ENCODE data around the gene AGBL1.
"Not testable (repeated sequence)": the region's sequence is repeated elsewhere in the genome, so short reads cannot be mapped to it uniquely, and the experiment has no call there.

AGBL1 gene

DNA sequence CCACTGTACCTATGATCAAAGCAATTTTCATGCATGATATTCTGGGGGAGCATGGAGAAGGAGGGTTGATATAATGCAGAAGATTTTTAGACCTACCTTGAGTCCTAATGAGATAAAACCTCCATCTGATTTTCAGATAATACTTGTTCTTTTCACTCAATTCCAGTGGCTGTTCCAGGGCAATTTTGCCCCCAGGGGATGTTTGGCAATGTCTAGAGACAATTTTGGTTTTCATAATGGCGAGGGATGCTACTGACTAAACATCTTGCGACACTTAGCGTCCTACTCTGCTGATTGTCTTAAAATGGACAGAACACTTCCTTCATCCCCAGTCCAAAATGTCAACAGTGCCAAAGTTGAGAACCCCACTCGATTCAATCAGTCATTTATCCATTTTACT, 26.6 kb downstream of the AGBL1 start:
- H3K4me3 Mint-ChIP-seq, result no peak overlapping the region
- peaks cover 11 to 46% of the 10 kb centered on the region in 2 donors for H3K27me3 Mint-ChIP-seq
- H3K9me3 Mint-ChIP-seq, result peaks cover 2 to 13% of the 10 kb centered on the region in 2 donors
- H3K27ac Mint-ChIP-seq, result no peak overlapping the region
- ATAC-seq (replicated peaks) (no peak), DNase-seq (no peak)
- H3K4me1 Mint-ChIP-seq (ENCODE audit: low read depth in 2 of 2), result peaks cover 0 to 6% of the 10 kb centered on the region in 2 donors
- no peaks in the 10 kb centered on the region for H3K36me3 Mint-ChIP-seq (ENCODE audit: insufficient read depth)

- ATAC-seq (replicated peaks) (no peak), DNase-seq (no peak)
- H3K27me3 Mint-ChIP-seq, result peaks cover 0 to 23% of the 10 kb centered on the region in 2 donors
- H3K27ac Mint-ChIP-seq, result no peak overlapping the region
- H3K36me3 Mint-ChIP-seq (ENCODE audit: insufficient read depth), result no peaks in the 10 kb centered on the region
- no peaks in the 10 kb centered on the region for H3K4me1 Mint-ChIP-seq (ENCODE audit: low read depth in 2 of 2)
- no peak overlapping the region for H3K4me3 Mint-ChIP-seq
- no peaks in the 10 kb centered on the region for H3K9me3 Mint-ChIP-seq
Measured at GRCh38 chr15:86115145-86115801, 35.6 kb downstream of the AGBL1 start.

- no peak overlapping the region for H3K4me3 Mint-ChIP-seq
- H3K27ac Mint-ChIP-seq, result no peak overlapping the region
- ATAC-seq (replicated peaks), result no peak
- no peaks in the 10 kb centered on the region for H3K9me3 Mint-ChIP-seq
- no peaks in the 10 kb centered on the region for H3K4me1 Mint-ChIP-seq (ENCODE audit: low read depth in 2 of 2)
- no peaks in the 10 kb centered on the region for H3K36me3 Mint-ChIP-seq (ENCODE audit: insufficient read depth)
- DNase-seq, result no peak
- peaks cover 0 to 24% of the 10 kb centered on the region in 2 donors for H3K27me3 Mint-ChIP-seq
Measured at GRCh38 chr15:86121568-86122225, 42.0 kb downstream of the AGBL1 start.

DNA sequence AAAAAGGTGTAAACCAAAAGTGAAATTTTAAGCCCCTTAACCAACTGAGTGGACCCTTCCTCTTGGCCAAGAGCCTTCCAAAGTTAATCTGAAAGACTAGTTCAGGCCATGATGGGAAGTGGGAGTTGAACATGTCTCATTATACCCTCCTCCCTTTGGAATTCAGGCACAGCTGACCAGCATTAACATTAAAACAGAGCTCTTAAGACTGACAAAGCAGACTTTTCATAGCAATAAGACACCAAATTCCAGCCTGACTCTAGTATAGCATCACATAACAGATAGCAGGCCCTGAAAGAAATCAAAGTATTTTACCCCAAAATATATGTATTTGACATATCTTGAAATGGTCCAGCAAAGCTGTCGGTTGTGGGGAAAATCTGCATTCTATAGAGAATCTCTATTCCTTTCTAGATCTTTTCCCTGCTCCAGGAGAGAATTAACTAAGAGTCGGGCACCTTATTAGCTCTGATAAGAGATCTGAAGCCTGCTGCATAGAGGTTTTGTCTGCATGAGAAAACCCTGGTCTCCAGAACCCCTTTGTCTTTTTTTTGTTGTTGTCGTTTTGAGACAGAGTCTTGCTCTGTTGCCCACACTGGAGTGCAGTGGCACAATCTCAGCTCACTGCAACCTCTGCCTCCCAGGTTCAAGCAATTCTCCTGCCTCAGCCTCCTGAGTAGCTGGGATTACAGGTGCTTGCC, 43.2 kb downstream of the AGBL1 start:
- H3K36me3 Mint-ChIP-seq (ENCODE audit: insufficient read depth); ATAC-seq (replicated peaks); H3K4me1 Mint-ChIP-seq (ENCODE audit: low read depth in 2 of 2); H3K4me3 Mint-ChIP-seq; DNase-seq; H3K9me3 Mint-ChIP-seq; H3K27ac Mint-ChIP-seq: not testable (repeated sequence)
- H3K27me3 Mint-ChIP-seq, result peaks cover 0 to 24% of the 10 kb centered on the region in 2 donors

DNA sequence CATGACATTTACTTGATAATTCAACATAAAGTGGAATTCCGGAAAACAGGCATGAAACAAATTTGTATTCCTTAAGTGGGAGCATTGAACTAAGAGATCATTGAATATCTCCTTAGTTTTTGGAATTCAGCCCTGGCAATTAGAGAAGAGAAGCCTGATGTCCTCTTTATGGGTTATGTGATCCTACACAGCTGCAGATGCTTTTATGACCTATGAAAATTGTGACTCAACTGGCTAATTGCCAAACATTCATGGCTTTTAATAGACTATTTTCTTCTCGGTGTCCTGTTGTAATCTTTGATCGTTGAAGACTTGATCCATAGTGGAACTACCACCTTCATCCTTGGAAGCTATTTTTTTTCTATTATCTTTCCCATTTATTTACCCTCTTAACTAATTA, 46.1 kb downstream of the AGBL1 start:
- Mint-ChIP-seq H3K36me3 (ENCODE audit: insufficient read depth) (no peaks in the 10 kb centered on the region), H3K9me3 (no peaks in the 10 kb centered on the region), H3K27ac (no peak overlapping the region), H3K4me3 (no peak overlapping the region), H3K27me3 (peaks cover 6 to 17% of the 10 kb centered on the region in 2 donors), H3K4me1 (ENCODE audit: low read depth in 2 of 2) (no peaks in the 10 kb centered on the region)
- no peak for ATAC-seq (replicated peaks)
- no peak for DNase-seq

DNA sequence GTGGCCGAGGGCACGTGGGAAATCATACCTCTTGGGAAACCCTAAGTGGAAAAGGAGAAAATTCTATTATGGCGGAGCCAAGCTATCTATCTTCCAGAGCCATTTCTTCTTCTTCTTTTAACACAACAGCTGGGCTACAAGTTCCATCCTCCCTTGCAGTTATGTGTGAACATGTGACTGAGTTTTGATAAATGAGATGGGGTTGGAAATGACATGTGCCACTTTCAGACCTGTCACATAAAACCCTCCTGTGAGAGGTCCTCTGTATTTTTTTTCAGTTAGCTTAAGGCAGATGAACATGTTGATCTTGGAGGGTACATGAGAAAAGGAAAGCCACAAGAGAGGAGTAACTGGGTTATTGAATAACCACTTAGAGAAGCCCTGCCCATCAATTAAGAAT, 47.9 kb downstream of the AGBL1 start:
- no peaks in the 10 kb centered on the region for H3K36me3 Mint-ChIP-seq (ENCODE audit: insufficient read depth)
- H3K4me3 Mint-ChIP-seq, result no peak overlapping the region
- DNase-seq (no peak), ATAC-seq (replicated peaks) (no peak)
- no peaks in the 10 kb centered on the region for H3K4me1 Mint-ChIP-seq (ENCODE audit: low read depth in 2 of 2)
- H3K9me3 Mint-ChIP-seq, result no peaks in the 10 kb centered on the region
- H3K27me3 Mint-ChIP-seq, result peaks cover 6 to 10% of the 10 kb centered on the region in 2 donors
- H3K27ac Mint-ChIP-seq, result no peak overlapping the region

DNA sequence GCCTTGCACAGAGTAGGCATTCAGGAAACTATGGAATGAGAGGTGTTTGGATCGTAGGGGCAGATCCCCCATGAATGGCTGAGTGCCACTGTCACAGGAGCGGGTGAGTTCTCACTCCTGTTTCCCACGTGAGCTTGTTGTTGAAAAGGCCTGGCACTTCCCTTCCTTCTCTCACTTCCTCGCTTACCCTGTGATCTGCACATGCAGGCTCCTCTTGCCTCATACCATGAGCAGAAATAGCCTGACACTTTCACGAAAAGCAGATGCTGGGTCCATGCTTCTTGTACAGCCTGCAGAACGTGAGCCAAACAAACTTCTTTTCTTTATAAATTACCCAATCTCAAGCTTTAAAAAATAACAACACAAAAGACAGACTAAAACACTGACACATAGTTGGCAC, 55.4 kb downstream of the AGBL1 start:
- no peaks in the 10 kb centered on the region for H3K36me3 Mint-ChIP-seq (ENCODE audit: insufficient read depth)

GRCh38 chr15:86136861-86137260, 57.2 kb downstream of the AGBL1 start:
- DNase-seq (no peak), ATAC-seq (replicated peaks) (no peak)
- H3K4me3 Mint-ChIP-seq, result no peak overlapping the region
- H3K4me1 Mint-ChIP-seq (ENCODE audit: low read depth in 2 of 2), result no peaks in the 10 kb centered on the region
- peaks cover 0 to 1% of the 10 kb centered on the region in 2 donors for H3K9me3 Mint-ChIP-seq
- H3K36me3 Mint-ChIP-seq (ENCODE audit: insufficient read depth), result no peaks in the 10 kb centered on the region
- H3K27ac Mint-ChIP-seq, result no peak overlapping the region
- H3K27me3 Mint-ChIP-seq, result peaks cover 5 to 15% of the 10 kb centered on the region in 2 donors

More for the DNA sequence above, 55.4 kb downstream of the AGBL1 start:
- no peaks in the 10 kb centered on the region for H3K4me1 Mint-ChIP-seq (ENCODE audit: low read depth in 2 of 2)
- H3K9me3 Mint-ChIP-seq, result no peaks in the 10 kb centered on the region
- H3K27ac Mint-ChIP-seq, result no peak overlapping the region
- H3K4me3 Mint-ChIP-seq, result no peak overlapping the region
- peaks cover 0 to 5% of the 10 kb centered on the region in 2 donors for H3K27me3 Mint-ChIP-seq
- ATAC-seq (replicated peaks), result no peak
- DNase-seq, result no peak

DNA sequence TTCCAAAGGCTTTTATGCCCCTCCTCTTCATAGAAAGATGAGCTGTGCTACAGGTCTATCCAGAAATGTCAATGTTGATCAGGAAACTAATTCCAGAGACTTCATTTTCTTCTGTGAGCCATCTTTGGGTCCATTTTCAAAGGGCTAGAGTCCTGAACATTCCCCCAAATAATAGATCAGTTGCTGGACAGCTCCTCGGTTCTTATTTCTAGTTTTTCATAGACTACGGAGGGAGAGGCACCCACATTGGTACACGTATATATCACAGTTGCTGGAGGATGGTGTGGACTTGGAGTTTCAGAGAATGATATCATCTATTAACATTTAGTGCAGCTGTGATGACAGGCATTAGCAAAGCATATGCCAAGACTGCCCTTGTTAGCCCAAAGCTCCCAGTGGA, 59.1 kb downstream of the AGBL1 start:
- no peak overlapping the region for H3K27ac Mint-ChIP-seq
- H3K27me3 Mint-ChIP-seq, result peaks cover 19 to 24% of the 10 kb centered on the region in 2 donors
- H3K9me3 Mint-ChIP-seq, result peaks cover 0 to 2% of the 10 kb centered on the region in 2 donors
- H3K36me3 Mint-ChIP-seq (ENCODE audit: insufficient read depth), result no peaks in the 10 kb centered on the region
- no peak overlapping the region for H3K4me3 Mint-ChIP-seq
- no peak for ATAC-seq (replicated peaks)
- no peaks in the 10 kb centered on the region for H3K4me1 Mint-ChIP-seq (ENCODE audit: low read depth in 2 of 2)
- no peak for DNase-seq

- Mint-ChIP-seq H3K27me3 (peaks cover 24 to 27% of the 10 kb centered on the region in 2 donors), H3K27ac (no peak overlapping the region), H3K36me3 (ENCODE audit: insufficient read depth) (no peaks in the 10 kb centered on the region), H3K4me3 (no peak overlapping the region), H3K4me1 (ENCODE audit: low read depth in 2 of 2) (no peaks in the 10 kb centered on the region), H3K9me3 (peaks cover 0 to 2% of the 10 kb centered on the region in 2 donors)
- ATAC-seq (replicated peaks) (no peak), DNase-seq (no peak)
Measured at GRCh38 chr15:86139828-86140227, 60.2 kb downstream of the AGBL1 start.

GRCh38 chr15:86154705-86155104, 75.0 kb downstream of the AGBL1 start:
- peaks cover 0 to 10% of the 10 kb centered on the region in 2 donors for H3K9me3 Mint-ChIP-seq
- H3K4me3 Mint-ChIP-seq, result no peak overlapping the region
- H3K36me3 Mint-ChIP-seq (ENCODE audit: insufficient read depth), result no peaks in the 10 kb centered on the region
- H3K27me3 Mint-ChIP-seq, result peaks cover 0 to 7% of the 10 kb centered on the region in 2 donors
- H3K27ac Mint-ChIP-seq, result no peak overlapping the region
- H3K4me1 Mint-ChIP-seq (ENCODE audit: low read depth in 2 of 2), result no peaks in the 10 kb centered on the region
- ATAC-seq (replicated peaks) (no peak), DNase-seq (no peak)

DNA sequence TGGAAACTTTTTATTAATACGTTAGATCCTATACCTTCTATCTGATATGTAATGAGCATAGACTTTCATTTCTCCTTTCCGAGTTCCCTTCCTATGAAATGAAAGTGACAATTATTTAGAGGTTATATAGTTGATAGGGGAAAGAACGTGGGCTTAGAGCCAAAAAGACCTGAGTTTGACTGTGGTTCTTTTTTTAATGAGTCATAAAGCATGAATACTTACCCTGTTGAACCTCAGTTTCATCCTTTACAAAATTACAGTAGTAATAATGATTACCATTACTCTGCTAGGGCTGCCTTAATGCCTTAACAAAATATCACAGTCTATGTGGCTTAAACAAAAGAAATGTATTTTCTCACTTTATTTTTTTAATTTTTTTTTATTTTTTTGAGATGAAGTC, 75.9 kb downstream of the AGBL1 start:
- Mint-ChIP-seq H3K27ac (no peak overlapping the region), H3K36me3 (ENCODE audit: insufficient read depth) (no peaks in the 10 kb centered on the region), H3K4me1 (ENCODE audit: low read depth in 2 of 2) (no peaks in the 10 kb centered on the region), H3K27me3 (peaks cover 0 to 7% of the 10 kb centered on the region in 2 donors), H3K4me3 (no peak overlapping the region), H3K9me3 (peaks cover 0 to 1% of the 10 kb centered on the region in 2 donors)
- DNase-seq (no peak), ATAC-seq (replicated peaks) (no peak)

DNA sequence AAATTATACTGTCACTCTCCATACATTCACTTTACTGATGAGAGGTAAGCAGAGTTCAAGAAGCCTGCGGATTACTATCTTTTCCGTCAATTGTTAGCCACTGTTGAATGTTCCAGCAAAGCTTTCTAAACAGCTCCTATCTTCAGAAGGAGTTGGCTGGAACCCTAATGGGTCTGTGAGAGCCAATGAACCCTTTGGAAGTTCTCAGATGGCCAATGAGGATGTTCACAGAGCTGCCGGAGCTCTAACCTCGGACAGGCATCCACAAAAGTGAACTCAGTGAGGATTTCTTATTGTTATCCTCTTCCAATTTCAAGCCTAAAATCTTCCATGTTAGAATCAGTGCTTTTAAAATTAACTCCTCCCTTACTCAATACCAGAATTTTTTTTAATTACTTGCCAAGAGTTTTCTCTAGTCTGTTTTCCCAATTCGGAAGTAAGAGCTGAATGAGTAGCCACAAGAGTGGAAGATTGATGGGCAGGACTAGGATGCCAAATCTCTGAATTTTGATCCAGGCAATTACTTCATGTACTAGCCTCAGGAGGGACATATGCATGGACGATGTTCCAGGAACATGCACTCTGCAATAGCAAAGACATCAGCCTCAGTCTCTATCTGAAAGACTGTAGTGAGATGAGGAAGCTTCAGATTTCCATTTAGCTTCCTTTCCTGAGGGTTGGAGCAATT, 78.1 kb downstream of the AGBL1 start:
- no peaks in the 10 kb centered on the region for H3K9me3 Mint-ChIP-seq
- H3K4me1 Mint-ChIP-seq (ENCODE audit: low read depth in 2 of 2), result no peaks in the 10 kb centered on the region
- ATAC-seq (replicated peaks) (no peak), DNase-seq (no peak)
- H3K36me3 Mint-ChIP-seq (ENCODE audit: insufficient read depth), result no peaks in the 10 kb centered on the region
- H3K27me3 Mint-ChIP-seq, result peaks cover 6 to 11% of the 10 kb centered on the region in 2 donors
- H3K4me3 Mint-ChIP-seq, result no peak overlapping the region
- no peak overlapping the region for H3K27ac Mint-ChIP-seq

Measured in effector memory CD8-positive, alpha-beta T cell (primary cell).